Body of pancreas (tissue), 4 donors: ENCODE data around the gene DENND4B.

ENCODE experiments used
- POLR2A ChIP-seq, 3 donors: fragments of 450-650 bp; IDR thresholded peaks; one replicate each; pipeline ENCODE4 v1.6.1; 2016; ENCODE audit warnings: antibody characterized with exemption in 3 of 3, mild to moderate bottlenecking in 2 of 3
- TF ChIP-seq, protein P1 (sequence below), 7 experiments: fragments of 450-650 bp in 4 of 7; fragments of 200-600 bp in 3 of 7; sonication (generic) in 3 of 7; IDR thresholded peaks; one replicate each; pipeline ENCODE4 v1.5.1; 2016 to 2019; ENCODE audit warnings: antibody characterized with exemption in 7 of 7

GRCh38 chr1:153926405-153926804, 20.1 kb downstream of the DENND4B start:
- TF ChIP-seq, protein P1, sequence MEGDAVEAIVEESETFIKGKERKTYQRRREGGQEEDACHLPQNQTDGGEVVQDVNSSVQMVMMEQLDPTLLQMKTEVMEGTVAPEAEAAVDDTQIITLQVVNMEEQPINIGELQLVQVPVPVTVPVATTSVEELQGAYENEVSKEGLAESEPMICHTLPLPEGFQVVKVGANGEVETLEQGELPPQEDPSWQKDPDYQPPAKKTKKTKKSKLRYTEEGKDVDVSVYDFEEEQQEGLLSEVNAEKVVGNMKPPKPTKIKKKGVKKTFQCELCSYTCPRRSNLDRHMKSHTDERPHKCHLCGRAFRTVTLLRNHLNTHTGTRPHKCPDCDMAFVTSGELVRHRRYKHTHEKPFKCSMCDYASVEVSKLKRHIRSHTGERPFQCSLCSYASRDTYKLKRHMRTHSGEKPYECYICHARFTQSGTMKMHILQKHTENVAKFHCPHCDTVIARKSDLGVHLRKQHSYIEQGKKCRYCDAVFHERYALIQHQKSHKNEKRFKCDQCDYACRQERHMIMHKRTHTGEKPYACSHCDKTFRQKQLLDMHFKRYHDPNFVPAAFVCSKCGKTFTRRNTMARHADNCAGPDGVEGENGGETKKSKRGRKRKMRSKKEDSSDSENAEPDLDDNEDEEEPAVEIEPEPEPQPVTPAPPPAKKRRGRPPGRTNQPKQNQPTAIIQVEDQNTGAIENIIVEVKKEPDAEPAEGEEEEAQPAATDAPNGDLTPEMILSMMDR (IDR thresholded peaks at IDR 0.05): no peak
- TF ChIP-seq POLR2A (IDR thresholded peaks at IDR 0.05): no peak
